Measurements from ENCODE around the gene CDK6. TPM values are rescaled to one million over a fixed set of nuclear protein-coding genes. Genes with fewer than 3 reads are reported as not detected.

Gene CDK6
- total and polyA plus RNA-seq, 9 of the 15 experiments (the other 6 are each of a cell fraction or from before 2014, with no cell fraction given): 7.6 to 109 (median 44.4) TPM

GRCh38 chr7:92682903-92683539 lies 153.4 kb downstream of the CDK6 start:
- no peak for TF ChIP-seq HMBOX1 (IDR thresholded peaks at IDR 0.05)
- TF ChIP-seq SMAD4 (CRISPR knock-in tag; conservative IDR thresholded peaks at IDR 0.05): no peak
- TF ChIP-seq LARP7 (IDR thresholded peaks at IDR 0.05): no peak
- TF ChIP-seq ZNF395 (CRISPR knock-in tag; IDR thresholded peaks at IDR 0.05): no peak
- no peak for TF ChIP-seq SIN3A (IDR thresholded peaks at IDR 0.05; ENCODE audit: borderline replicate concordance in 2 of 2, control insufficient read depth in 1 of 2, low read depth in 2 of 2, low read length in 2 of 2)
- no peak for TF ChIP-seq ZNF175 (CRISPR knock-in tag; IDR thresholded peaks at IDR 0.05; ENCODE audit: low read depth)
- TF ChIP-seq TBP (optimal IDR thresholded peaks at IDR 0.05; ENCODE audit: low read depth, low read length): no peak
- TF ChIP-seq ZKSCAN1 (IDR thresholded peaks at IDR 0.05; ENCODE audit: low read depth, low read length): no peak
- no peak for TF ChIP-seq MNT (conservative IDR thresholded peaks at IDR 0.05)
- no peak for TF ChIP-seq FIP1L1 (IDR thresholded peaks at IDR 0.05; ENCODE audit: low read depth, low read length, poor library complexity, severe bottlenecking)
- no peak for TF ChIP-seq NUFIP1 (IDR thresholded peaks at IDR 0.05; ENCODE audit: partially characterized antibody)
- TF ChIP-seq ZNF174 (CRISPR knock-in tag; IDR thresholded peaks at IDR 0.05): no peak
- no peak for TF ChIP-seq LCOR (CRISPR knock-in tag; IDR thresholded peaks at IDR 0.05)
- no peak for TF ChIP-seq ZFPM2 (CRISPR knock-in tag; IDR thresholded peaks at IDR 0.05)
- TF ChIP-seq SRF (CRISPR knock-in tag; IDR thresholded peaks at IDR 0.05): no peak
- TF ChIP-seq ATF1 (CRISPR knock-in tag; IDR thresholded peaks at IDR 0.05): no peak
- TF ChIP-seq ATF1 (tag; IDR thresholded peaks at IDR 0.05): no peak
- TF ChIP-seq ZNF24 (IDR thresholded peaks at IDR 0.05): no peak
- no peak for TF ChIP-seq GTF2F1 (IDR thresholded peaks at IDR 0.05; ENCODE audit: low read depth, low read length)
- no peak for TF ChIP-seq FOXJ2 (tag; IDR thresholded peaks at IDR 0.05)

More at GRCh38 chr7:92682903-92683539, 153.4 kb downstream of the CDK6 start:
- H3K27ac ChIP-seq (ENCODE audit: extremely low read depth, low read depth, low read length): no peak overlapping the region
- no peaks in the 10 kb centered on the region for H3K27me3 ChIP-seq (ENCODE audit: control insufficient read depth in 2 of 2, insufficient read depth in 2 of 2, low read length in 2 of 2)
- H4K20me1 ChIP-seq (replicated peaks; ENCODE audit: control insufficient read depth, insufficient read depth, low read length): no peaks in the 10 kb centered on the region
- ChIA-PET POLR2A (no interaction called here), CTCF (ENCODE audit: low intra/inter-chr PET ratio) (no interaction called here)
- intact Hi-C loops (cut with micrococcal nuclease) (no loop called here), in situ Hi-C loops (cut with MboI) (no loop called here)
- WGBS (ENCODE audit: insufficient coverage, low coverage, missing lambda C conversion rate): 67% methylated on average over 3 of the region's 3 CpGs
- H3K9me1 ChIP-seq (ENCODE audit: control insufficient read depth, insufficient read depth, low read length): no peaks in the 10 kb centered on the region
- H3K36me3 ChIP-seq (ENCODE audit: control insufficient read depth, insufficient read depth, low read length): 0 out of 3 replicates have a peak, but pooled peaks cover 3% of the 10 kb centered on the region
- no peak overlapping the region for H3K4me3 ChIP-seq
- no peak overlapping the region for H3K9ac ChIP-seq (ENCODE audit: insufficient read depth in 1 of 2, low read depth in 2 of 2, low read length in 2 of 2)
- ATAC-seq (no peak), FAIRE-seq (no peak), DNase-seq (ENCODE audit: extremely low read depth in 1 of 4, low spot score in 3 of 4) (no peak)
- no peaks in the 10 kb centered on the region for H3K9me3 ChIP-seq (replicated peaks; ENCODE audit: control insufficient read depth, insufficient read depth, low read depth, low read length)
- H3K79me2 ChIP-seq (ENCODE audit: control insufficient read depth, insufficient read depth, low read length): no peaks in the 10 kb centered on the region
- no TSS peak for BruUV-seq (replicated peaks)
- H3K4me1 ChIP-seq (replicated peaks in 1 of 2; ENCODE audit: control insufficient read depth in 2 of 2, insufficient read depth in 2 of 2, low read length in 2 of 2): no peaks in the 10 kb centered on the region
- no peak overlapping the region for H3K4me2 ChIP-seq (ENCODE audit: insufficient read depth, low read length)
- no peak overlapping the region for H2AFZ ChIP-seq (ENCODE audit: low read depth, low read length)

All from K562 (cell line).